ENCODE results near the gene MED13. TPM values are rescaled to one million over a fixed set of nuclear protein-coding genes. Genes with fewer than 3 reads are reported as not detected.
"Not testable (repeated sequence)": the region's sequence is repeated elsewhere in the genome, so short reads cannot be mapped to it uniquely, and the experiment has no call there.

MED13 gene
- total RNA-seq, 4 donors from 2014 or later = 58.8 to 129 (median 75.9) TPM

DNA sequence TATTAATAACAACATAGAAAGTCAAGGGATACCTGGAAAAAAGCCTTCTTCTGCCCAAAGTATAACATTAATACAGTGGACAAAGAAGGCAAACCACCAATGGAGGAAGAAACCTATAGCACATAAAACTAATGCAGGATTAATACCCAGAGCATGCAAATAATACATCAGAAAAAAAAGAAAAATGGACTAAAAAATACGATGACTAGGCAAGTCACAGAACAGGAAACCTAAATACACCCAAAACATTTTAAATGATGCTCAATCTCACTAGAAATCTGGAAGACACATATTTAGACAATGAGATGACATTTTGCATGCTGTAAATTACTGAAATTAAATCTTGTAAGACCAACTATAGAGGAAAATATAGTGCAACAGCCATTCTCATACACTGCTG lies 55.9 kb downstream of the MED13 start:
- Histone ChIP-seq H3K36me3 (peaks cover 57% of the 10 kb centered on the region), H3K4me3 (no peak overlapping the region), H3K27me3 (no peaks in the 10 kb centered on the region), H3K4me1 (no peaks in the 10 kb centered on the region), H3K9me3 (no peaks in the 10 kb centered on the region), H3K27ac (no peak overlapping the region)
- no peak for DNase-seq (ENCODE audit: low spot score in 2 of 2)
- WGBS = 81% methylated on average over 1 of the region's 1 CpG
- TF ChIP-seq POLR2AphosphoS5 (IDR thresholded peaks at IDR 0.05) (no peak), EP300 (IDR thresholded peaks at IDR 0.05) (no peak), POLR2A (IDR thresholded peaks at IDR 0.05) (no peak)
- TF ChIP-seq, protein P1, sequence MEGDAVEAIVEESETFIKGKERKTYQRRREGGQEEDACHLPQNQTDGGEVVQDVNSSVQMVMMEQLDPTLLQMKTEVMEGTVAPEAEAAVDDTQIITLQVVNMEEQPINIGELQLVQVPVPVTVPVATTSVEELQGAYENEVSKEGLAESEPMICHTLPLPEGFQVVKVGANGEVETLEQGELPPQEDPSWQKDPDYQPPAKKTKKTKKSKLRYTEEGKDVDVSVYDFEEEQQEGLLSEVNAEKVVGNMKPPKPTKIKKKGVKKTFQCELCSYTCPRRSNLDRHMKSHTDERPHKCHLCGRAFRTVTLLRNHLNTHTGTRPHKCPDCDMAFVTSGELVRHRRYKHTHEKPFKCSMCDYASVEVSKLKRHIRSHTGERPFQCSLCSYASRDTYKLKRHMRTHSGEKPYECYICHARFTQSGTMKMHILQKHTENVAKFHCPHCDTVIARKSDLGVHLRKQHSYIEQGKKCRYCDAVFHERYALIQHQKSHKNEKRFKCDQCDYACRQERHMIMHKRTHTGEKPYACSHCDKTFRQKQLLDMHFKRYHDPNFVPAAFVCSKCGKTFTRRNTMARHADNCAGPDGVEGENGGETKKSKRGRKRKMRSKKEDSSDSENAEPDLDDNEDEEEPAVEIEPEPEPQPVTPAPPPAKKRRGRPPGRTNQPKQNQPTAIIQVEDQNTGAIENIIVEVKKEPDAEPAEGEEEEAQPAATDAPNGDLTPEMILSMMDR (IDR thresholded peaks at IDR 0.05) = no peak

DNA sequence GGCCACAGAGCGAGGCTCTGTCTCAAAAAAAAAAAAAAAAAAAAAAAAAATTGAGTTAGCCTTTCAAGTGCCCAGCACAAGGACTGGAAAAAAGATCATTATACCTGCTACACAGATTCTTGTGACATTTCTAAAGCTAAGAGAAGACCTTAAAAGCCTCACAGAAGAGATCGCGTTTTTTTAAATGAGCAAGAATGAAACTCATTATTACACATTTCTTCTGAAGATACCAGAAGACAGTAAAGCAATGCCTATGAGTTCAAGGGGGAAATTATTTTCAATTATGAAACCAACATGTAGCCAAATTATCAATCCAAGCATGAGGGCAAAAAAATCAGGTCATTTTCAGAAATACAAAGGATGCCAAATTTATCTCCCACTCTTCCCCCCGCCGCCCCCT lies 56.8 kb downstream of the MED13 start:
- H3K27ac ChIP-seq = no peak overlapping the region
- TF ChIP-seq POLR2A (IDR thresholded peaks at IDR 0.05) (no peak), POLR2AphosphoS5 (IDR thresholded peaks at IDR 0.05) (no peak), EP300 (IDR thresholded peaks at IDR 0.05) (no peak)
- TF ChIP-seq, protein P1 (IDR thresholded peaks at IDR 0.05) = no peak
- H3K4me1 ChIP-seq = no peaks in the 10 kb centered on the region
- whole genome bisulfite sequencing = 92% methylated on average over 5 of the region's 5 CpGs
- no peaks in the 10 kb centered on the region for H3K27me3 ChIP-seq
- H3K4me3 ChIP-seq = no peak overlapping the region
- no peaks in the 10 kb centered on the region for H3K9me3 ChIP-seq
- no peak for DNase-seq (ENCODE audit: low spot score in 2 of 2)
- H3K36me3 ChIP-seq = peaks cover 53% of the 10 kb centered on the region

DNA sequence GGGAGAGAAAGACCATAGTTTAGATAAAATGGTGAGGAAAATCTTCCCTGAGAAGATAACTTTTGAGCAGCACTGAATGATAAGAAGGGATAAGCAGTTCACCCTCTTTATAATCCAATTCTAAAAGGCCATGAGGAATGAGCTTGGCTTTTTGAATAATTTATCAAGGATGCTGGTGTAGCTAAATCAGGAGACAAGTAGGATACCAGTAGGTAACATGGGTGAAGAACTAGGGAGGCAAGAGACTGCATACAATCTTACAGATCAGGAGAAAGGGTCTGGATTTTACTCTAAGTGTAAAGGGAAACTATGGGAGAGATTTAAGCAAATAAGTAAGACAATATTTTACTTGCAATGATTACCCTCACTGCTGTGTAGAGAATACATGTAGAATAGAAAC lies 60.7 kb downstream of the MED13 start:
- TF ChIP-seq, protein P1 (IDR thresholded peaks at IDR 0.05) = no peak
- Histone ChIP-seq H3K36me3 (peaks cover 21% of the 10 kb centered on the region), H3K27ac (no peak overlapping the region), H3K9me3 (no peaks in the 10 kb centered on the region), H3K4me1 (no peaks in the 10 kb centered on the region), H3K27me3 (no peaks in the 10 kb centered on the region), H3K4me3 (no peak overlapping the region)
- no peak for DNase-seq (ENCODE audit: low spot score in 2 of 2)

DNA sequence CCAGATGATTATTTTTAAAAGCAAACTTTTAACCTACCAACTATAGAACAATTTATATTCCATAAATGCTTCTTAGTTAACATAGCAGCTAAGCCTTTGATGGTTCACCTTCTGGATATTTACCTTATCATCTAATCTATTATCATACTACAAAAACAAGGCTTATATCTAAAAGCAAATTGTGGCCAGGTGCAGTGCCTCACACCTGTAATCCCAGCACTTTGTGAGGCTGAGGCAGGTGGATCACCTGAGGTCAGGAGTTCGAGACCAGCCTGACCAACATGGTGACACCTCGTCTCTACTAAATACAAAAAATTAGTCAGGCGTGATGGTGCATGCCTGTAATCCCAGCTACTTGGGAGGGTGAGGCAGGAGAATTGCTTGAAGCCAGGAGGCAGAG lies 61.9 kb downstream of the MED13 start:
- WGBS = 71% methylated on average over 3 of the region's 3 CpGs

DNA sequence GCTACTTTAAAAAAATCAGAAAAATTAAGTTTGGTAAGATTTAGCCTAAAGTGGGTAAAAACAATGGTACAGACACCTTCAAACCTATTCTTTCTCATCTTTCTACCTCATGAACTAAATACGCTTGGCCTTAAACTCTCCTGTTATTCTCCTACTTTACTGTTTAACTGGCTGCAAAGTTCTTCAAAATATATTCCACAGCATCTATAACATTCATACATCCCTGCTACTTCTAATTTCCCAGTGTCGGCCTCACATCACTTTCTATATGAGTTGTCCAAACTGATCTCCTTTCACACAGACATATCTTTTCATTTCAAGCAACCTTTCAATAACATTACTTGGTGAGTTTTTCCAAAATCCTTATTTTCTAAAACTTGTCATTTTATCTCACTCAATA lies 64.0 kb downstream of the MED13 start:
- 94% methylated on average over 2 of the region's 2 CpGs for WGBS
- TF ChIP-seq EP300 (IDR thresholded peaks at IDR 0.05) (no peak), POLR2A (IDR thresholded peaks at IDR 0.05) (no peak), POLR2AphosphoS5 (IDR thresholded peaks at IDR 0.05) (no peak)
- TF ChIP-seq, protein P1 (IDR thresholded peaks at IDR 0.05) = no peak
- Histone ChIP-seq H3K36me3 (peaks cover 10% of the 10 kb centered on the region), H3K27me3 (no peaks in the 10 kb centered on the region), H3K27ac (no peak overlapping the region), H3K4me3 (no peak overlapping the region), H3K4me1 (peaks cover 11% of the 10 kb centered on the region), H3K9me3 (no peaks in the 10 kb centered on the region)
- DNase-seq (ENCODE audit: low spot score in 2 of 2) = no peak

More for the DNA sequence above, 61.9 kb downstream of the MED13 start:
- H3K9me3 ChIP-seq; H3K4me3 ChIP-seq; H3K27me3 ChIP-seq; DNase-seq (ENCODE audit: low spot score in 2 of 2); H3K4me1 ChIP-seq; H3K27ac ChIP-seq: not testable (repeated sequence)
- H3K36me3 ChIP-seq = peaks cover 19% of the 10 kb centered on the region

DNA sequence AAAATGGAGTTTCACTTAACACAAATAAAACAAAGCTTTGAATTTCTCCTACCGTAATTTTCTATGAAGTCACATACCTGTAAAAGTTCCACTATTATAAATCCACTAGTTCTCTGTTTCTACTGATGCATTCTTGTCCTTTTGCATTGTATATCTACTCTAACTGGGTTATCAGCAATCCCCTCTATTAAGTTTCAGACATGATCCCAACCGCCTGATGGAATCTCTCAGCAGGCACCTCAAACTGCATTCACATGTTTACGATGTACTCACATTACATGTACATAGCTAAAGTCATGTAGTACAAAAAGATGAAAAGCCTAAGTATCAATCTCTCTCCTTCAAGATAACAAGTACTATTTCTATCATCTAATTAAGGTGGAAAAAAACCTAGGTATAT lies 64.9 kb downstream of the MED13 start:
- Histone ChIP-seq H3K4me3 (no peak overlapping the region), H3K27ac (no peak overlapping the region), H3K27me3 (no peaks in the 10 kb centered on the region), H3K9me3 (no peaks in the 10 kb centered on the region), H3K4me1 (peaks cover 11% of the 10 kb centered on the region), H3K36me3 (peaks cover 4% of the 10 kb centered on the region)
- WGBS = 96% methylated on average over 3 of the region's 3 CpGs
- TF ChIP-seq POLR2AphosphoS5 (IDR thresholded peaks at IDR 0.05) (no peak), POLR2A (IDR thresholded peaks at IDR 0.05) (no peak), EP300 (IDR thresholded peaks at IDR 0.05) (no peak)
- TF ChIP-seq, protein P1 (IDR thresholded peaks at IDR 0.05) = no peak
- DNase-seq (ENCODE audit: low spot score in 2 of 2) = no peak

DNA sequence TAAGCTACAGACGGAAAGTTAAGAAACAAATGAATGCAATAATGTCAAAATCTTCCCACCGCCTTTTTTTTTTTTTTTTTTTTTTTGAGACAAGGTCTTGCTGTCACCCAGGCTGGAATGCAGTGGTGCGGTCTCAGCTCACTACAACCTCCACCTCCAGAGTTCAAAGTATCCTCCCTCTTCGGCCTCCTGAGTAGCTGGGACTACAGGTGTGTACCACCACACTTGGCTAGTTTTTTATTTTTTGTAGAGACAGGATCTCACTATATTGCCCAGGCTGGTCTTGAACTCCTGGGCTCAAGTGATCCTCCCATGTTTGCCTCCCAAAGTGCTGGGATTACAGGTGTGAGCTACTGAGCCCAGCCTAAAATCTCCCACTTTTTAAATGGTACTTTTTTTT lies 66.5 kb downstream of the MED13 start:
- not testable (repeated sequence) for H3K9me3 ChIP-seq; H3K4me3 ChIP-seq; DNase-seq (ENCODE audit: low spot score in 2 of 2); H3K27ac ChIP-seq; H3K27me3 ChIP-seq
- Histone ChIP-seq H3K4me1 (peaks cover 11% of the 10 kb centered on the region), H3K36me3 (peaks cover 11% of the 10 kb centered on the region)
- WGBS = 89% methylated on average over 4 of the region's 4 CpGs
